ENCODE data around the gene FSIP1.
A peak's percentile ranks its signal among the peaks of the same experiment; 100 is the strongest.

Gene FSIP1

GRCh38 chr15:39792025-39792843, 9.6 kb upstream of the FSIP1 start:
- DNase-seq (ENCODE audit: low read depth in 2 of 2), result no peak

GRCh38 chr15:39789736-39790135, 7.1 kb upstream of the FSIP1 start:
- DNase-seq (ENCODE audit: low read depth in 2 of 2), result no peak

- DNase-seq (ENCODE audit: low read depth in 2 of 2), result no peak
These were observed 6.3 kb upstream of the FSIP1 start for GRCh38 chr15:39788800-39789565.

- DNase-seq (ENCODE audit: low read depth in 2 of 2), result no peak
These were observed 5.5 kb upstream of the FSIP1 start for GRCh38 chr15:39788108-39788507.

- no peak for DNase-seq (ENCODE audit: low read depth in 2 of 2)
These were observed 4.8 kb upstream of the FSIP1 start for GRCh38 chr15:39787479-39787878.

GRCh38 chr15:39786447-39787056, 3.9 kb upstream of the FSIP1 start:
- no peak for DNase-seq (ENCODE audit: low read depth in 2 of 2)

GRCh38 chr15:39785841-39786240, 3.2 kb upstream of the FSIP1 start:
- no peak for DNase-seq (ENCODE audit: low read depth in 2 of 2)

- no peak for DNase-seq (ENCODE audit: low read depth in 2 of 2)
These were observed 2.5 kb upstream of the FSIP1 start for GRCh38 chr15:39785139-39785538.

GRCh38 chr15:39784638-39785037, 2.0 kb upstream of the FSIP1 start:
- no peak for DNase-seq (ENCODE audit: low read depth in 2 of 2)

- no peak for DNase-seq (ENCODE audit: low read depth in 2 of 2)
These were observed 1.5 kb upstream of the FSIP1 start for GRCh38 chr15:39784125-39784524.

- no peak for DNase-seq (ENCODE audit: low read depth in 2 of 2)
These were observed 691 bp upstream of the FSIP1 start for GRCh38 chr15:39783244-39783820.

- DNase-seq (ENCODE audit: low read depth in 2 of 2), result no peak
These were observed 706 bp downstream of the FSIP1 start for GRCh38 chr15:39781967-39782302.

GRCh38 chr15:39781147-39781966, 1.3 kb downstream of the FSIP1 start:
- no peak for DNase-seq (ENCODE audit: low read depth in 2 of 2)

- no peak for DNase-seq (ENCODE audit: low read depth in 2 of 2)
These were observed 4.6 kb downstream of the FSIP1 start for GRCh38 chr15:39778021-39778420.

- no peak for DNase-seq (ENCODE audit: low read depth in 2 of 2)
These were observed 5.1 kb downstream of the FSIP1 start for GRCh38 chr15:39777496-39777895.

GRCh38 chr15:39776068-39776467, 6.6 kb downstream of the FSIP1 start:
- no peak for DNase-seq (ENCODE audit: low read depth in 2 of 2)

GRCh38 chr15:39774688-39775267, 7.9 kb downstream of the FSIP1 start:
- DNase-seq (ENCODE audit: low read depth in 2 of 2), result peak in 1 of 2 donors; percentile 11

- no peak for DNase-seq (ENCODE audit: low read depth in 2 of 2)
These were observed 11.6 kb downstream of the FSIP1 start for GRCh38 chr15:39770748-39771689.

GRCh38 chr15:39767921-39768320, 14.7 kb downstream of the FSIP1 start:
- DNase-seq (ENCODE audit: low read depth in 2 of 2), result no peak

GRCh38 chr15:39761006-39761405, 21.6 kb downstream of the FSIP1 start:
- no peak for DNase-seq (ENCODE audit: low read depth in 2 of 2)

Measured in stimulated activated CD4-positive, alpha-beta T cell treated with anti-CD3 and anti-CD28 coated beads, Interleukin-4, amount 100 ng/mL, for 48 hours (primary cell).